Calu3 (cell line): ENCODE results near the gene TMEM203. TPM values are rescaled to one million over a fixed set of nuclear protein-coding genes. Genes with fewer than 3 reads are reported as not detected.

Source experiments
- BruUV-seq: library from RNA; stranded (reverse); fragments of 400-500 nt; replicated peaks from 2 replicates; lab custom pipeline; 2021; lab: Mats Ljungman, UMichigan
- CTCF ChIA-PET: fragments of 300-600 bp; sonication (Branson Sonifier 250); formaldehyde crosslinking; loops from one replicate; lab custom pipeline; 2022; ENCODE audit warnings: antibody characterized with exemption; lab: Charles Lee
- DNase-seq: peaks from one replicate; pipeline ENCODE4 v3.0.0; 2022
- H3K27ac Mint-ChIP-seq: one replicate; pipeline ENCODE4 v1.8.0; 2022; ENCODE audit warnings: mixed read lengths; ENCODE audit not compliant: unreplicated experiment
- H3K27me3 Mint-ChIP-seq: one replicate; pipeline ENCODE4 v1.8.0; 2022; ENCODE audit warnings: mixed read lengths; ENCODE audit not compliant: unreplicated experiment
- H3K36me3 Mint-ChIP-seq: one replicate; pipeline ENCODE4 v1.8.0; 2022; ENCODE audit warnings: mild to moderate bottlenecking, moderate library complexity, mixed read lengths; ENCODE audit not compliant: insufficient read depth, unreplicated experiment
- H3K4me1 Mint-ChIP-seq: one replicate; pipeline ENCODE4 v1.8.0; 2022; ENCODE audit warnings: mild to moderate bottlenecking, low read depth, mixed read lengths; ENCODE audit not compliant: unreplicated experiment
- H3K4me3 Mint-ChIP-seq: one replicate; pipeline ENCODE4 v1.8.0; 2022; ENCODE audit warnings: mild to moderate bottlenecking, low read depth, moderate library complexity, mixed read lengths; ENCODE audit not compliant: unreplicated experiment
- H3K9me3 Mint-ChIP-seq: one replicate; pipeline ENCODE4 v1.8.0; 2022; ENCODE audit warnings: low read depth, mixed read lengths; ENCODE audit not compliant: unreplicated experiment
- CTCF ChIP-seq: fragments of 200-600 bp; IDR thresholded peaks from one replicate; pipeline ENCODE4 v1.8.0; 2022; ENCODE audit warnings: antibody characterized with exemption; ENCODE audit not compliant: unreplicated experiment
- intact Hi-C: fragments of 100-400 bp; cut with micrococcal nuclease; formaldehyde crosslinking; loops from one replicate; pipeline ENCODE4 v1.10.0; 2022; ENCODE audit not compliant: unreplicated experiment
- total RNA-seq: library from RNA; stranded (reverse); gene quantifications from 2 replicates; pipeline ENCODE4 v1.2.3, GENCODE V29; 2022

Gene TMEM203
- total RNA-seq, 1 experiment from 2014 or later, result 25.4 TPM

- TF ChIP-seq CTCF, result no peak
- CTCF ChIA-PET, result interaction anchor here (0.5 to 1.4 kb wide), 3 partner anchors 12 to 90 kb away, joined by 3 read pairs; no protein-coding TSS in a partner anchor
- Mint-ChIP-seq H3K27me3 (no peaks in the 10 kb centered on the region), H3K27ac (no peak overlapping the region), H3K4me1 (no peaks in the 10 kb centered on the region), H3K36me3 (peaks cover 48% of the 10 kb centered on the region), H3K4me3 (no peak overlapping the region), H3K9me3 (no peaks in the 10 kb centered on the region)
- no peak for DNase-seq
- no TSS peak for BruUV-seq
- intact Hi-C loops, result no loop called here
Measured at GRCh38 chr9:137219757-137220316, 14.4 kb upstream of the TMEM203 start.

- H3K4me3 Mint-ChIP-seq, result peak overlapping the region; percentile 36
- no peak for TF ChIP-seq CTCF
- H3K9me3 Mint-ChIP-seq, result no peaks in the 10 kb centered on the region
- CTCF ChIA-PET, result interaction anchor here (0.6 to 1.4 kb wide), 9 partner anchors 9 to 430 kb away, joined by 3 to 14 read pairs (median 4); no protein-coding TSS in a partner anchor
- H3K27me3 Mint-ChIP-seq, result no peaks in the 10 kb centered on the region
- BruUV-seq, result no TSS peak
- peak; percentile 70 for DNase-seq
- intact Hi-C loops, result no loop called here
- no peaks in the 10 kb centered on the region for H3K4me1 Mint-ChIP-seq
- peak overlapping the region; percentile 63 for H3K27ac Mint-ChIP-seq
- H3K36me3 Mint-ChIP-seq, result peaks cover 48% of the 10 kb centered on the region
Measured at GRCh38 chr9:137218754-137219271, 13.4 kb upstream of the TMEM203 start.

GRCh38 chr9:137218212-137218753 is 12.8 kb upstream of the TMEM203 start:
- peak overlapping the region; percentile 63 for H3K4me3 Mint-ChIP-seq
- H3K36me3 Mint-ChIP-seq, result peaks cover 42% of the 10 kb centered on the region
- H3K4me1 Mint-ChIP-seq, result no peaks in the 10 kb centered on the region
- CTCF ChIA-PET, result interaction anchor here (0.6 to 1.4 kb wide), 6 partner anchors 10 to 270 kb away, joined by 3 to 6 read pairs (median 4); no protein-coding TSS in a partner anchor
- no TSS peak for BruUV-seq
- peak overlapping the region; percentile 63 for H3K27ac Mint-ChIP-seq
- DNase-seq, result no peak
- no peaks in the 10 kb centered on the region for H3K27me3 Mint-ChIP-seq
- H3K9me3 Mint-ChIP-seq, result no peaks in the 10 kb centered on the region
- intact Hi-C loops, result no loop called here
- TF ChIP-seq CTCF, result no peak

GRCh38 chr9:137217276-137218211 is 12.1 kb upstream of the TMEM203 start:
- Mint-ChIP-seq H3K4me1 (no peaks in the 10 kb centered on the region), H3K27ac (peak overlapping the region; percentile 36), H3K36me3 (peaks cover 41% of the 10 kb centered on the region), H3K27me3 (no peaks in the 10 kb centered on the region), H3K9me3 (no peaks in the 10 kb centered on the region), H3K4me3 (peak overlapping the region; percentile 63)
- TF ChIP-seq CTCF, result no peak
- DNase-seq, result peak; percentile 87
- intact Hi-C loops, result no loop called here
- TSS peak; percentile 24 for BruUV-seq
- CTCF ChIA-PET, result no interaction called here
